Liver (tissue), 9 donors: ENCODE data around the gene FAM185A. TPM values are rescaled to one million over a fixed set of nuclear protein-coding genes. Genes with fewer than 3 reads are reported as not detected.
"Not testable (repeated sequence)": the region's sequence is repeated elsewhere in the genome, so short reads cannot be mapped to it uniquely, and the experiment has no call there.

Experiments used
- DNase-seq: peaks from one replicate; pipeline ENCODE4 v3.0.0-alpha.2; 2017; ENCODE audit warnings: low spot score
- H3K27ac ChIP-seq, 2 donors: one replicate each; pipeline ENCODE4 v1.7.0; 2013; ENCODE audit warnings: inconsistent platforms in 2 of 2, low read length in 2 of 2, control low read depth in 1 of 2, low read depth in 1 of 2, mild to moderate bottlenecking in 1 of 2
- H3K27me3 ChIP-seq, 4 donors: one replicate each; pipeline versions ENCODE4 v1.6.1 to v1.7.0; 2013; ENCODE audit warnings: low read length in 3 of 4, inconsistent platforms in 1 of 4, mild to moderate bottlenecking in 1 of 4, moderate library complexity in 1 of 4; ENCODE audit not compliant: control insufficient read depth in 4 of 4, insufficient read depth in 4 of 4
- H3K36me3 ChIP-seq, 4 donors: one replicate each; pipeline versions ENCODE4 v1.6.1 to v1.7.0; 2013; ENCODE audit warnings: low read length in 3 of 4, mild to moderate bottlenecking in 3 of 4, low read depth in 1 of 4, moderate library complexity in 1 of 4; ENCODE audit not compliant: control insufficient read depth in 4 of 4, insufficient read depth in 3 of 4
- H3K4me1 ChIP-seq, 4 donors: one replicate each; pipeline versions ENCODE4 v1.6.1 to v1.7.0; 2013; ENCODE audit warnings: low read length in 3 of 4, mild to moderate bottlenecking in 3 of 4, moderate library complexity in 1 of 4; ENCODE audit not compliant: control insufficient read depth in 4 of 4, insufficient read depth in 4 of 4
- H3K4me3 ChIP-seq, 3 donors: one replicate each; pipeline versions ENCODE4 v1.6.1 to v1.7.0; 2013; ENCODE audit warnings: low read length in 3 of 3, control low read depth in 1 of 3, low read depth in 1 of 3, mild to moderate bottlenecking in 1 of 3
- H3K9ac ChIP-seq, 2 donors: one replicate each; pipeline ENCODE4 v1.7.0; 2013; ENCODE audit warnings: low read length in 2 of 2, mild to moderate bottlenecking in 2 of 2, moderate library complexity in 2 of 2, control low read depth in 1 of 2, low read depth in 1 of 2
- H3K9me3 ChIP-seq, 4 donors: one replicate each; pipeline versions ENCODE4 v1.6.1 to v1.7.0; 2013; ENCODE audit warnings: low read length in 3 of 4; ENCODE audit not compliant: control insufficient read depth in 4 of 4
- RAD21 ChIP-seq, 2 donors: IDR thresholded peaks; 2 replicates each; pipeline ENCODE4 v1.6.1; 2016; ENCODE audit warnings: antibody characterized with exemption in 2 of 2, mild to moderate bottlenecking in 2 of 2
- WGBS: extraction: QIAGEN DNeasy Blood & Tissue Kit; methylation state at CpG from one replicate; pipeline ENCODE4 v1.1.7; 2013; 5-methylcytosine and 5-hydroxymethylcytosine counted together
- polyA plus RNA-seq, 2 donors: library from polyadenylated mRNA; stranded (reverse) in 1 of 2; unstranded in 1 of 2; fragments of 200-250 nt in 1 of 2; fragments of >200 nt in 1 of 2; fragmentation: Nextera tagmentation in 1 of 2; extraction: Ambion mirVana in 1 of 2; gene quantifications; one replicate each; pipeline versions ENCODE4 v1.2.1 to v1.2.3, GENCODE V29; 2013 to 2015
- total RNA-seq, 2 donors: library from RNA; depleted of rRNA; stranded (reverse); fragments of >200 nt; gene quantifications; one replicate each; pipeline ENCODE4 v1.2.3, GENCODE V29; 2014
- donor health status: healthy.
- donor health status: healthy.
- donor health status: healthy.
- donor health status: healthy.
- donor health status: healthy.

The FAM185A gene
- total and polyA plus RNA-seq, 4 donors, result 6.3 to 20.7 (median 7.3) TPM

- not testable (repeated sequence) for H3K27me3 ChIP-seq, H3K9ac ChIP-seq, H3K27ac ChIP-seq, H3K4me1 ChIP-seq, H3K9me3 ChIP-seq, H3K36me3 ChIP-seq, H3K4me3 ChIP-seq, DNase-seq
- WGBS, result 63% methylated on average over 1 of the region's 1 CpG
- peak; percentile 62 to 63 for TF ChIP-seq RAD21 (IDR thresholded peaks at IDR 0.05)
Measured at GRCh38 chr7:102758227-102758626, 9.4 kb downstream of the FAM185A start.

GRCh38 chr7:102759934-102760333 lies 11.1 kb downstream of the FAM185A start:
- H3K9me3 ChIP-seq, H3K36me3 ChIP-seq, H3K27me3 ChIP-seq, H3K27ac ChIP-seq, DNase-seq, H3K9ac ChIP-seq, H3K4me3 ChIP-seq, H3K4me1 ChIP-seq: not testable (repeated sequence)
- WGBS, result 73% methylated on average over 1 of the region's 1 CpG

DNA sequence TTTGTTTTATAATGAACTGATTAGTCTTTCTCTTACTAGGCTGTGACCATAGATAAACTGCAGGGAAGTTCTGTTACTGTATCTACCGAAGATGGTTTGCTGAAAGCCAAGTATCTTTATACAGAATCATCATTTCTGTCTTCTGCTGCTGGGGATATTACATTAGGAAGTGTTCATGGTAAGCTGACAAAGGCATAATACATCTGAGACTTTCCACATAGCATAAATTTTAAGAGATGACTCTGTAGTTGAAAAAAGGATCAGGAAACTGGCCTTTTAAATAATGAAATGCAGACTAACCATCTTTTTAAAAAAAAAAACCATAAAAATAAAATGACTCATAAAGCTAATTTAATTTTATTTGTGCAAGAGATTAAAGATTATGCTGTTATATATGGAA lies 12.4 kb downstream of the FAM185A start:
- H3K27me3 ChIP-seq, H3K9ac ChIP-seq, H3K36me3 ChIP-seq, H3K9me3 ChIP-seq, H3K4me1 ChIP-seq, H3K27ac ChIP-seq, DNase-seq, H3K4me3 ChIP-seq: not testable (repeated sequence)
- 89% methylated on average over 1 of the region's 1 CpG for WGBS

DNA sequence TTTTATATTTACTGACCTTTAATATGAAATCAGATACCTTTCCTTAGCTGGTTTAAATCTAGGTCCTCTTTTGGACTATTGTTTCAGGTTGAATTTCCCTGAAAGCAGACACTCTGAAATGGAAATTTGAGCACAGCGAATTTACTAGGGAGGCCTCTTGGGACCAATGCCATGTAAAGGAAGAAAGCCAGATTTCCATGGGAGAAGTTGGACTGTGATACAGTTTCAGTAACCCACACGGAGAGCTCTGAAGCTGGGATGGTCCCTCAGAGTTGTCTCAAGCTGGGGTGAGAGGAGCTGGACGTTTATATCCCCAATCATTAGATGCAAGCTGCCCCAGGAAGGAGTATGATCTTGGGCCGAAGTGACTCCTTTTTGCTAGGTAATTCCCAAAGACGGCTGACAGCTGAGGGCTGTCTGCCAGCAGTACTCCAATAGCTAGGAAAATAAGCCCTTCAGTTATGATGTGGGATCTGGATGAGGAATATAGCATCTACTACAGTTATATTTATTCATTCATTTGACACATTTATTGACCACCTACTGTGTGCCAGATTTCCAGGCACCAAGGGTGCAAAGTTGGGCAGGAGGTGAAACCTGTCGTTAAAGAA lies 14.6 kb downstream of the FAM185A start:
- not testable (repeated sequence) for H3K36me3 ChIP-seq, H3K27me3 ChIP-seq, H3K9ac ChIP-seq, H3K4me3 ChIP-seq, H3K27ac ChIP-seq, DNase-seq, H3K4me1 ChIP-seq, H3K9me3 ChIP-seq
- WGBS, result 65% methylated on average over 6 of the region's 6 CpGs

GRCh38 chr7:102769657-102770192 lies 20.9 kb downstream of the FAM185A start:
- not testable (repeated sequence) for H3K9ac ChIP-seq, H3K36me3 ChIP-seq, H3K9me3 ChIP-seq, DNase-seq, H3K4me1 ChIP-seq, H3K27ac ChIP-seq, H3K27me3 ChIP-seq, H3K4me3 ChIP-seq
- WGBS, result 81% methylated on average over 2 of the region's 3 CpGs

DNA sequence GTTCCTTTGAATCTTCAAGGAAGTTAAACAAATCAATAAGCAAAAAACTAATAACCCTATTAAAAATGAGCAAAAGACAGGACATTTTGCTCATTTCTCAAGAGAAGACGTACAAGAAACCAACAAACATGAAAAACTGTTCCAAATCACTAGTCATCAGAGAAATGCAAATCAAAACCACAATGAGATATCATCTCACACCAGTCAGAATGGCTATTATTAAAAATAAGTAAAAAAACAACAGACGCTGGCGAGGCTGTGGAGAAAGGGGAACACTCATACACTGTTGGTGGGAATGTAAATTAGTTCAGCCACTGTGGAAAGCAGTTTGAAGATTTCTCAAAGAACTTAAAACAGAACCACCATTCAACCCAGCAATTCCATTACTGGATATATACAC lies 21.7 kb downstream of the FAM185A start:
- not testable (repeated sequence) for H3K36me3 ChIP-seq, H3K9ac ChIP-seq, H3K9me3 ChIP-seq, H3K27ac ChIP-seq, DNase-seq, H3K4me1 ChIP-seq, H3K4me3 ChIP-seq, H3K27me3 ChIP-seq
- 96% methylated on average over 3 of the region's 3 CpGs for WGBS

- H3K9me3 ChIP-seq, H3K4me1 ChIP-seq, H3K27ac ChIP-seq, H3K36me3 ChIP-seq, H3K4me3 ChIP-seq, DNase-seq, H3K27me3 ChIP-seq, H3K9ac ChIP-seq: not testable (repeated sequence)
Measured at GRCh38 chr7:102776217-102776616, 27.4 kb downstream of the FAM185A start.

DNA sequence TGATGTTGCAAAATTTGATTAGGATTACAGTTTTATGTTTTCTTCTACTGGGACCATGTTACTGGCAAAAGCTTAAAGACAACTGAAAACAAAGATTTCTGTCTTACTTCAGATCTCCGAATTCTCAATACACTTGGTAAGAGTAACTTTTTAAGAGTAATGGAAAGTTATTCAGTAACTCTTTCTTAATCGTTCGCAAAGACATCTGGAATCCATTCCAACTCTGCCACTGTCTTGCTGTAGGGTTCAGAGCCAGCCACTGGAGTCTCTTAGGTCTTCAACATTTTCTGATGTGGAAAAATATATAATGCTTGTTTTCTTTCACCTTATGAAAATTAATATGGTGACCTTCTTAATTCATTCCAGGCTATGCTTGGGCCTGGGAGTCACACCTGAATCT lies 29.9 kb downstream of the FAM185A start:
- not testable (repeated sequence) for H3K9me3 ChIP-seq, H3K36me3 ChIP-seq, DNase-seq, H3K9ac ChIP-seq, H3K4me1 ChIP-seq, H3K4me3 ChIP-seq, H3K27ac ChIP-seq, H3K27me3 ChIP-seq
- 78% methylated on average over 3 of the region's 3 CpGs for WGBS
